BLaER1 treated with 17β-estradiol and CSF1 and Interleukin-3, amounts not matched to agents 10 nM and 100 nM (cell line): Measurements from ENCODE around the gene STK4.
A peak's percentile ranks its signal among the peaks of the same experiment; 100 is the strongest.

Experiments
- H3K27ac ChIP-seq, 11 experiments: shearing (Covaris generic); formaldehyde crosslinking; 2 replicates each; pipeline ENCODE4 v1.8.1; 2022
- H3K27me3 ChIP-seq, 11 experiments: shearing (Covaris generic); formaldehyde crosslinking; 2 replicates each; pipeline ENCODE4 v1.8.1; 2022
- H3K36me3 ChIP-seq, 11 experiments: shearing (Covaris generic); formaldehyde crosslinking; 2 replicates each; pipeline ENCODE4 v1.8.1; 2022
- H3K4me1 ChIP-seq, 10 experiments: shearing (Covaris generic); formaldehyde crosslinking; 2 replicates each; pipeline ENCODE4 v1.8.1; 2022
- H3K4me2 ChIP-seq, 11 experiments: shearing (Covaris generic); formaldehyde crosslinking; 2 replicates each; pipeline ENCODE4 v1.8.1; 2022
- H3K4me3 ChIP-seq, 10 experiments: shearing (Covaris generic); formaldehyde crosslinking; 2 replicates each; pipeline ENCODE4 v1.8.1; 2022
- H3K9ac ChIP-seq, 11 experiments: shearing (Covaris generic); formaldehyde crosslinking; 2 replicates each; pipeline ENCODE4 v1.8.1; 2022
- H3K9me3 ChIP-seq, 11 experiments: shearing (Covaris generic); formaldehyde crosslinking; replicated peaks in 1 of 11; 2 replicates each; pipeline ENCODE4 v1.8.1; 2022
- H4K20me1 ChIP-seq, 11 experiments: shearing (Covaris generic); formaldehyde crosslinking; 2 replicates each; pipeline ENCODE4 v1.8.1; 2022
- Cebpa-rat ChIP-seq, 11 experiments: shearing (Covaris generic); IDR thresholded peaks; 2 replicates each; pipeline ENCODE4 v1.8.1; 2022

STK4 gene

DNA sequence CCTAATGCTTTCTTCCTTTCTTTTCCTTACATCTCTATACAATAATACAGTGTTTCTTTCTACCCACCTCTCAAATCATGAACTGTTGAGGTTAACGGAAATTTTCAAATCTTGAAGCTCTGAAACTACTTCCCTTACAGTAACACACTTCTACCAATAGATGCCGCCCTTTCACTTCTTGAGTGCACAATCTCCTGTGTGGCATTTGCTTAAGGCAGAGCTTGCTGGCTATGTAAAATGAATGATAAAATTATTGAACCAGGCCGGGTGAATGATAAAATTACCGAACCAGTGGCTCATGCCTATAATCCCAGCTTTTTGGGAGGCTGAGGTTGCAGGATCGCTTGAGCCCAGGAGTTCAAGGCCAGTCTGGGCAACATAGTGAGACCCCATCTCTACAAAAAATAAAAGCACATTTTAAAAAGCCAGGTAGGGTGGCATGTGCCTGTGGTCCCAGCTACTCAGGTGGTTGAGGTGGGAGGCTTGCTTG, 77.8 kb downstream of the STK4 start:
- H4K20me1 ChIP-seq = peaks cover 0 to 93% (median 20%) of the 10 kb centered on the region in 11 experiments; a peak in 12 of 22 replicates
- H3K27me3 ChIP-seq = no peaks in the 10 kb centered on the region
- peak overlapping the region in 1 of 11 experiments; percentile 8; a peak in 1 of 22 replicates for H3K4me2 ChIP-seq
- H3K9ac ChIP-seq = no peak overlapping the region; a peak in 1 of 22 replicates
- TF ChIP-seq Cebpa-rat (IDR thresholded peaks at IDR 0.05) = no peak
- H3K36me3 ChIP-seq = peaks cover 10 to 79% (median 53%) of the 10 kb centered on the region in 11 experiments
- no peak overlapping the region for H3K27ac ChIP-seq
- peaks cover 0 to 11% (median 0%) of the 10 kb centered on the region in 11 experiments; a peak in 3 of 22 replicates for H3K9me3 ChIP-seq
- H3K4me3 ChIP-seq = no peak overlapping the region
- peaks cover 0 to 48% (median 18%) of the 10 kb centered on the region in 10 experiments; a peak in 17 of 20 replicates for H3K4me1 ChIP-seq

DNA sequence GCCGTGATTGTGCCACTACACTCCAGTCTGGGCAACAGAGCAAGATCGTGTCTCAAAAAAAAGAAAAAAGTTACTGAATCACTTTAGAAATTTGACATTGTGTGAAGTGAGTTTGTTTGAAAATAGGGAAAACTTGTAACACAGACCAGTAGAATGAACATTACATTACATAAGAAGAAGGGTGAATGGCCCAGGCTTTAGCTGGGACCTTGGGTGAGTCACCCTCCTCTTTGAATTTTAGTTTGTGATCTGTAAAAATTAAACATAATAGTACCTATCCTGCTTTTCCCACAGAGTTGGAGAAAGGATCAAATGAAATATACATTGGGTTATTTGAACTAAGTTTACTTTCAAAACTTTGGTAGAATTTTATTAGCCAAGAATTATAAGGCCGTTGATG, 78.3 kb downstream of the STK4 start:
- H4K20me1 ChIP-seq = peaks cover 0 to 95% (median 20%) of the 10 kb centered on the region in 11 experiments; a peak in 12 of 22 replicates

DNA sequence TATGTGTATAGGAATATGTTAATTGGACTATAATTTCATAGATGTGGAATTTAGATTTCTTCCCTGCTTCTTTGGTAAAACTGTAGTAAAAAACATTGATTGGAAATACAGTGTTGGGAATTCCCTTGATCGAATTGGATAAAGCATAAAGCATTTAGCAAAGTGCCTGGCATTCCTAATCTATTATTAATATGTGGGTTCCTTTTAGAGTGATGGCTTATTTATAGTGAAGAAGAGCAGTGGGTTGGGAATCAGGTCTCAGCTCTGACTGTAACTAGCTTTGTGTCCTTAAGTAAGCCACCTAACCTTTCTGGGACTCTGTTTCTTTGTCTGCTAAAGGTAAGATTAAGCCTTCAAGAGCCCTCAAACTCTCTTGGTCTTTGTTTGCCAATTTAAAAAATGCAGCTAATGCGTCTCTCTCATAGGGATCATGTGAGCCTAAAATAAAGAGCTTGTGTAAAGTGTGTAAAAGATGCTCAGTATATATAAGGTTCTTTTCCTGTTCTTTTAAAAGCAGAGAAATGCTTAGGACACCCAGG, 81.3 kb downstream of the STK4 start:
- no peaks in the 10 kb centered on the region for H3K9me3 ChIP-seq
- H4K20me1 ChIP-seq = peaks cover 0 to 97% (median 28%) of the 10 kb centered on the region in 11 experiments; a peak in 14 of 22 replicates
- H3K4me1 ChIP-seq = peaks cover 32 to 50% (median 37%) of the 10 kb centered on the region in 10 experiments
- H3K36me3 ChIP-seq = peaks cover 0 to 57% (median 34%) of the 10 kb centered on the region in 11 experiments; a peak in 19 of 22 replicates
- TF ChIP-seq Cebpa-rat (IDR thresholded peaks at IDR 0.05) = no peak
- H3K9ac ChIP-seq = no peak overlapping the region
- H3K4me3 ChIP-seq = no peak overlapping the region
- H3K27ac ChIP-seq = no peak overlapping the region
- no peak overlapping the region for H3K4me2 ChIP-seq
- H3K27me3 ChIP-seq = no peaks in the 10 kb centered on the region

More for the DNA sequence above, 78.3 kb downstream of the STK4 start:
- no peak for TF ChIP-seq Cebpa-rat (IDR thresholded peaks at IDR 0.05)
- peaks cover 0 to 11% (median 0%) of the 10 kb centered on the region in 11 experiments; a peak in 3 of 22 replicates for H3K9me3 ChIP-seq
- H3K27me3 ChIP-seq = no peaks in the 10 kb centered on the region
- H3K27ac ChIP-seq = no peak overlapping the region
- no peak overlapping the region for H3K4me3 ChIP-seq
- peaks cover 10 to 82% (median 55%) of the 10 kb centered on the region in 11 experiments for H3K36me3 ChIP-seq
- peak overlapping the region in 1 of 11 experiments; percentile 8; a peak in 2 of 22 replicates for H3K4me2 ChIP-seq
- peaks cover 5 to 48% (median 18%) of the 10 kb centered on the region in 10 experiments for H3K4me1 ChIP-seq
- H3K9ac ChIP-seq = no peak overlapping the region

DNA sequence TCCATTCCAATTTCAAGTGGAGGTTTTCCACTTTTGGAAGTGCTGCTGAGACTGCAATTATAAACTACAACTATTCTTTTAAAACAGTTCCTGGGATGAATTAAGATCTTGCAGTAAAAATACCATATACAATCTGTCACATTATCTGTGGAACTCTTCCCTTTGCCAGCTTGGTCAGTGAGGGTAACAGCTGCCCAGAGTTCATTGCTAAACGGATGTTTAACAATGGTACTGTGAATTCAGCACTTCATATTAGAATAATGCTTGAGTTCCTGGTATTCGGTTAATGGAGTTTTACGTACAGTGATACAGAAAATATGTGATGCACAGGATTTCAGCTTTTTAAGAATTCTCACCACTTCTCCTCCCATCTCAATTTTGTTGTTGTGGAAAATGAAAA, 83.1 kb downstream of the STK4 start:
- Histone ChIP-seq H4K20me1 (peaks cover 0 to 97% (median 18%) of the 10 kb centered on the region in 11 experiments; a peak in 14 of 22 replicates), H3K4me3 (no peak overlapping the region), H3K9ac (0 out of 22 replicates have a peak overlapping the region, but pooled peaks of 1 of the 11 experiments have one; percentile 24), H3K9me3 (no peaks in the 10 kb centered on the region), H3K4me2 (peak overlapping the region; percentile 35 to 82 (median 69); a peak in 21 of 22 replicates), H3K36me3 (peaks cover 0 to 59% (median 37%) of the 10 kb centered on the region in 11 experiments; a peak in 20 of 22 replicates), H3K4me1 (peaks cover 48 to 63% (median 52%) of the 10 kb centered on the region in 10 experiments), H3K27me3 (no peaks in the 10 kb centered on the region), H3K27ac (peak overlapping the region in 9 of 11 experiments; percentile 26 to 63 (median 45); a peak in 10 of 22 replicates)
- TF ChIP-seq Cebpa-rat (IDR thresholded peaks at IDR 0.05) = no peak

DNA sequence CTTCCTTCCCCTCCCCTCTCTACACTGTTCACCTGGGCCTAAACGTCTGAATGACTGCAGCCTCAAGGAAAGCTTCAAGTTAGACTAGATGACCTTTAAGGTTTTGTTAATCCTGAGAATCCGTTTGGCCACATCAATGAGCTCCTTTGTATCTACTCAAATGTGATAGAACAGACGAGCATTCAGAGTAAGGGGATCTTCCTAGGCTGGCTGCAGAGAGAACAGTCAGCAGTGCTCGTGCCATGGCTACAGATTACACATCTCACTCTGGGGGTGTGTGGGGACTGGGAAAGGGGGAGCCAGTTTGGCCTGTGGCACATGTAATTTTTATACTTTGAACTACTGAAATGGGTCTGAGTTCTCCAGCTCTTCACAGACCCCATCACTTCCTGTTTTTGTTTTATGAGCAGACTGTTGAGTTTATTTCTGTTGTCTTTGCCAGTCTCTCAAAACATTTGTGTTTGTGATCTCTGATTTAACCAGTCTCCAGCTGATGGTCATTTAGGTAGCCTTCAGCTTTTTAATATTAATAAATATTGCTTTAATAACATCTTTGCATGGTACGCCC, 83.7 kb downstream of the STK4 start:
- Histone ChIP-seq H3K27me3 (no peaks in the 10 kb centered on the region), H3K4me2 (peak overlapping the region; percentile 35 to 82 (median 69); a peak in 21 of 22 replicates), H4K20me1 (peaks cover 0 to 97% (median 14%) of the 10 kb centered on the region in 11 experiments; a peak in 14 of 22 replicates), H3K9me3 (no peaks in the 10 kb centered on the region), H3K9ac (peak overlapping the region in 5 of 11 experiments; percentile 2 to 47 (median 24); a peak in 3 of 22 replicates), H3K27ac (peak overlapping the region in 10 of 11 experiments; percentile 26 to 63 (median 40); a peak in 14 of 22 replicates), H3K36me3 (peaks cover 0 to 65% (median 41%) of the 10 kb centered on the region in 11 experiments; a peak in 20 of 22 replicates), H3K4me3 (no peak overlapping the region), H3K4me1 (peaks cover 48 to 57% (median 51%) of the 10 kb centered on the region in 10 experiments)
- no peak for TF ChIP-seq Cebpa-rat (IDR thresholded peaks at IDR 0.05)

DNA sequence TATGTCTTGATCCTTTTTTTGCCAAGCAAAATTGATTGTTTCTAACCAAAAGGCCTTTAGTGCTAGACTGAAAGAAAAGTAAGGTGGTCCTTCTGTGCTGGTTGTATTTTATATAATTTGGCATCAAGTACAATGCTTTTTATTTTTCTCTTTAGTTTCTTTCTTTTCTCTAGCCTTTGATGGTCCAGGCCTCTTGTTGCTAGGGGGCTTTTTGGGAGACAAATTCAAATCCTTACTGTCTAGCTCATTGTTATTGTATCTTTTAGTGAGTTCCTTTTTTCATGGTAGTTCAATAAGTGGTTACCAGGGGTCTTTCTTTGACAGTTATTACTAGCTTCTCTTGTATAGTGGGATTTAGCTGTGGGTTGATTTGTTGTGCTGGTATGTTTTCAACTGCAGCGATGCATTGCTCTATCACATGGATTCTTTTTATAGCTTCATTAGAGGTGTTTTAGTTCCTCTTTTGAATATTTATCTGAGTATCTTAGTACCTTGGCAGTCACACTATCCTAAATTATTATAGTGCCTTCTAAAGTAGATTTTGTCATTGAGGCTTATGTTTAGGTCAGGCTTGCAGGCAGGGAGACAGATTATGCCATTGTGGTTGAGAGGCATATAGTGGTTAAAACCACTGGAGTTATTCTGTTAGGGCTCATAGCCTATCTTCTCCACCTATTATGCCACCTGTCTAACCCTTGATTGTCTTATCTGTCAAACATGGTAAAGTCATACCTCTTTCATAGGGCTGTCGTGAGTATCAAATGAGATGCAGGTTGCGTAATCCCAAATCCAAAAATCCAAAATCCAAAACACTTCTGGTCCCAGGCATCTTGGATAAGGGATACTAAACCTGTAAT, 85.1 kb downstream of the STK4 start:
- H3K4me1 ChIP-seq = peaks cover 43 to 56% (median 50%) of the 10 kb centered on the region in 10 experiments
- TF ChIP-seq Cebpa-rat (IDR thresholded peaks at IDR 0.05) = peak in 8 of 11 experiments; percentile 53 to 85 (median 74); a peak in 15 of 22 replicates
- peaks cover 8 to 70% (median 47%) of the 10 kb centered on the region in 11 experiments for H3K36me3 ChIP-seq
- peaks cover 0 to 95% (median 9%) of the 10 kb centered on the region in 11 experiments; a peak in 12 of 22 replicates for H4K20me1 ChIP-seq
- H3K9ac ChIP-seq = no peak overlapping the region
- no peaks in the 10 kb centered on the region for H3K27me3 ChIP-seq
- peak overlapping the region in 10 of 11 experiments; percentile 2 to 75 (median 38); a peak in 19 of 22 replicates for H3K4me2 ChIP-seq
- H3K4me3 ChIP-seq = no peak overlapping the region
- no peaks in the 10 kb centered on the region for H3K9me3 ChIP-seq
- peak overlapping the region in 3 of 11 experiments; percentile 8 to 68 (median 20); a peak in 2 of 22 replicates for H3K27ac ChIP-seq

DNA sequence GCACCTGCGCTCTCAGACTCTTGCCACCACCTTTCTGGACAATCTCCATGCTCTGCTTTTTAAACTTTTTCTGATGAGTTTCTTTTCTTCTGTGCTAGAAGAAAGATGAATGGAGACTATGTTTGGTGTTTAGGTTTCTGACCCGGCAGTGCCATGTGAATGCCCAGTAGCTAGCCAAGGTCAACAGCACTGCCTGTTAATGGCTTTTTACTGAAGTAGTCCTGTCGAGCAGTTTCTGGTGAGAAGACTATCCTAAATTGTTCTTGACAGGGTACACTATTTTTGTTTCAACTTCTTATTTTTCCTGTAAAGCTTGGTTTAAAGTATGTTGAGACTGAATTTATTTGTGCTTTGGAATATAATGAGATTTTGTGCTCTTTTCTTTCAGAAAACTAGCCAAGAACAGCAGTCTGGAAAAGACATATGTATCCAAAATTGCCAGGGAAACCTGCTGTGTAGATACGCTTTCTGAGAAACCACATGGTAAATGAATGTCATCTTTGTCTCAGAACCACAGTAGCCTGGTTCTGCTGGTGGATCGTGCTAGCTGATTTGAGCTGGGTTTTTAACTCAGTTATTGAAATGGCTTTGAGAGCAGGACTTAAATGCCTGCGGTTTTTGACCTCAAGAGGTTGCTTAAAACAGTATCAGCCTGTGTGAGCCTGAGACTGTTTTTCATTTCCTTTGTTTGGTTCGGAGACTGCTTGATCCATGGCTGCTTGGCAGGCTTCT, 86.6 kb downstream of the STK4 start:
- Histone ChIP-seq H3K27ac (peak overlapping the region in 9 of 11 experiments; percentile 57 to 74 (median 70); a peak in 18 of 22 replicates), H3K4me1 (peaks cover 43 to 56% (median 50%) of the 10 kb centered on the region in 10 experiments)

More for the DNA sequence above, 86.6 kb downstream of the STK4 start:
- Histone ChIP-seq H3K27me3 (no peaks in the 10 kb centered on the region), H3K9me3 (no peaks in the 10 kb centered on the region), H3K4me2 (peak overlapping the region; percentile 42 to 80 (median 71); a peak in 21 of 22 replicates), H3K36me3 (peaks cover 20 to 70% (median 52%) of the 10 kb centered on the region in 11 experiments), H3K9ac (peak overlapping the region in 10 of 11 experiments; percentile 12 to 69 (median 51); a peak in 18 of 22 replicates), H4K20me1 (peaks cover 0 to 90% (median 9%) of the 10 kb centered on the region in 11 experiments; a peak in 12 of 22 replicates), H3K4me3 (peak overlapping the region in 1 of 10 experiments; percentile 6; a peak in 1 of 20 replicates)
- TF ChIP-seq Cebpa-rat (IDR thresholded peaks at IDR 0.05) = no peak
